ENCODE results near the gene LSMEM2. TPM values are rescaled to one million over a fixed set of nuclear protein-coding genes. Genes with fewer than 3 reads are reported as not detected.

LSMEM2 gene
- total RNA-seq, 2 experiments from 2014 or later: 0.22 TPM; not detected in 1

DNA sequence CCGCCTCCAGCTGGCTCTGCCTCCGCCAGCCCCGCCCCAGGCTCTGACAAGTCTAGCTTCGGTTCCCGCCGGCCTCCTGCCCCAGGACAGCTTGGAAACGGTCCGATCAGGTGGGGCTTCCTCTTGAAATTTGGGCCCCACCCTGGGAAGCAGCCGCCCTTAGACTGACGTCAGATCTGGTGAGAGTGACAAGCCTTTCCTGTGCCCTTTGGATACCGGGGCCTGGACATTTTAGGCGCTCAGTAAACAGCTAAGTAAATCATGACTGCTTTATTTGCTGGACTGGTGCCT lies 20.7 kb downstream of the LSMEM2 start:
- Histone ChIP-seq H3K36me3 (ENCODE audit: insufficient read depth, low read length) (no peaks in the 10 kb centered on the region), H3K27me3 (ENCODE audit: control insufficient read depth in 1 of 2, insufficient read depth in 2 of 2, low read length in 2 of 2) (no peaks in the 10 kb centered on the region), H3K9me3 (ENCODE audit: control insufficient read depth in 1 of 2, insufficient read depth in 1 of 2, low read length in 2 of 2) (no peaks in the 10 kb centered on the region), H3K4me1 (ENCODE audit: insufficient read depth, low read length) (peaks cover 31% of the 10 kb centered on the region), H3K4me3 (ENCODE audit: low read length) (peak overlapping the region; percentile 82), H3K27ac (ENCODE audit: low read depth in 1 of 2, low read length in 2 of 2) (peak overlapping the region; percentile 89 to 94)
- DNase-seq (no peak), ATAC-seq (ENCODE audit: poor library complexity) (no peak)
- Mint-ChIP-seq H3K4me3 (peak overlapping the region; percentile 99), H3K9me3 (no peaks in the 10 kb centered on the region), H3K4me1 (ENCODE audit: low read depth) (peaks cover 30% of the 10 kb centered on the region), H3K36me3 (ENCODE audit: low read depth) (peaks cover 7% of the 10 kb centered on the region), H3K27ac (peak overlapping the region; percentile 99), H3K27me3 (no peaks in the 10 kb centered on the region)
- ChIA-PET POLR2A (interaction anchor here (0.9 to 3.4 kb wide), 20 partner anchors 16 to 370 kb away, joined by 3 to 54 read pairs (median 8); partner anchors contain the start of genes CYB561D2, GNAI2, MON1A and NPRL2), CTCF (interaction anchor here (0.8 to 2.9 kb wide), 9 partner anchors 22 to 292 kb away, joined by 3 to 18 read pairs (median 7); partner anchors contain the start of gene TMEM115)
- intact Hi-C loops (cut with DNase I, micrococcal nuclease): loop anchor here (1.0 to 5.0 kb wide), 6 partner anchors 21 to 887 kb away; partner anchors contain the start of genes GNAI2 (in 1 of the 2), RHOA (in 1 of the 2), TCTA (in 1 of the 2) and TMEM115 (in 1 of the 2)
- TF ChIP-seq, protein P1, sequence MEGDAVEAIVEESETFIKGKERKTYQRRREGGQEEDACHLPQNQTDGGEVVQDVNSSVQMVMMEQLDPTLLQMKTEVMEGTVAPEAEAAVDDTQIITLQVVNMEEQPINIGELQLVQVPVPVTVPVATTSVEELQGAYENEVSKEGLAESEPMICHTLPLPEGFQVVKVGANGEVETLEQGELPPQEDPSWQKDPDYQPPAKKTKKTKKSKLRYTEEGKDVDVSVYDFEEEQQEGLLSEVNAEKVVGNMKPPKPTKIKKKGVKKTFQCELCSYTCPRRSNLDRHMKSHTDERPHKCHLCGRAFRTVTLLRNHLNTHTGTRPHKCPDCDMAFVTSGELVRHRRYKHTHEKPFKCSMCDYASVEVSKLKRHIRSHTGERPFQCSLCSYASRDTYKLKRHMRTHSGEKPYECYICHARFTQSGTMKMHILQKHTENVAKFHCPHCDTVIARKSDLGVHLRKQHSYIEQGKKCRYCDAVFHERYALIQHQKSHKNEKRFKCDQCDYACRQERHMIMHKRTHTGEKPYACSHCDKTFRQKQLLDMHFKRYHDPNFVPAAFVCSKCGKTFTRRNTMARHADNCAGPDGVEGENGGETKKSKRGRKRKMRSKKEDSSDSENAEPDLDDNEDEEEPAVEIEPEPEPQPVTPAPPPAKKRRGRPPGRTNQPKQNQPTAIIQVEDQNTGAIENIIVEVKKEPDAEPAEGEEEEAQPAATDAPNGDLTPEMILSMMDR (IDR thresholded peaks at IDR 0.05): no peak

DNA sequence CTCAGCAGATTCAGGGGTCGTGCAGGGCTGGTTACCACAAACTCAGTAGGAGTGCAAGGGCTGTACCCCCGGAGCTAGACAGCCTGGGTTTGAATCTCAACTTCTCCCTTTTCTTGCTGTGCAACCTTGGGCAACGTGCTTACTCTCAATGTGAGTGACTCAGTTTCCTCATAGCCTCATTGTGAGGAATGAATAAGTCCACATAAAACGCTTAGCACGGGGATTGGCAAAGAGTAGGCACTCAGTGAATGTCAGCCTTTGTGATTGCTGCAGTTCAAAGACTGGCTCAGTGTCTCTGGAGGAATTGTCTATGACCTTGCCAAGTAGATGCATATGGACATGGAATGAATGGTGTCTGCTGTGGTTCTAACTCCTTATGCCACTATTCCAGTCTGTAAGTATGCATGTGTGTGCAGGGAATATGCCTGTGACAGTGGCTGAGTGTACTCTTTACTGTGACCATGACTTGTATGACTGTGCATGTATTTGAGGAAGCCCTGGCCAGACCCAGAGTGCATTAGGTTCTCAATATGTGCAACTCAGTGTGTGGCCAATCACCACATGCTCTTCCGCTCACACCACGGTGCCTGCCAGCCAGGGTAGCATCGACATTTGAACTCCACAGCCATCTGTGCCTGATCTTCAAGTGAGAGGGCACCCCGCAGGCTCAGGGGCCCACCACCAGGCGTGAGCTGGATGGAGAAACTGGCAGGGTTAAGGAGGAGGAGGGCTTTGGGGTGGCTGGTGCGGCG lies 21.2 kb downstream of the LSMEM2 start:
- H3K27me3 ChIP-seq (ENCODE audit: control insufficient read depth in 1 of 2, insufficient read depth in 2 of 2, low read length in 2 of 2): no peaks in the 10 kb centered on the region
- peaks cover 30% of the 10 kb centered on the region for H3K4me1 Mint-ChIP-seq (ENCODE audit: low read depth)
- DNase-seq (peak in 3 of 14 experiments; percentile 28 to 65 (median 55)), ATAC-seq (ENCODE audit: poor library complexity) (no peak)
- H3K27me3 Mint-ChIP-seq: no peaks in the 10 kb centered on the region
- peaks cover 31% of the 10 kb centered on the region for H3K4me1 ChIP-seq (ENCODE audit: insufficient read depth, low read length)
- H3K4me3 Mint-ChIP-seq: peak overlapping the region; percentile 99
- intact Hi-C loops (cut with DNase I, micrococcal nuclease): loop anchor here (1.0 to 5.0 kb wide), 6 partner anchors 21 to 888 kb away; partner anchors contain the start of genes GNAI2 (in 1 of the 2), RHOA (in 1 of the 2), TCTA (in 1 of the 2) and TMEM115 (in 1 of the 2)
- ChIA-PET CTCF (interaction anchor here (0.8 to 2.9 kb wide), 9 partner anchors 22 to 291 kb away, joined by 3 to 18 read pairs (median 7); partner anchors contain the start of gene TMEM115), POLR2A (interaction anchor here (0.9 to 3.4 kb wide), 19 partner anchors 15 to 371 kb away, joined by 3 to 54 read pairs (median 9); partner anchors contain the start of genes CYB561D2, GNAI2, MON1A and NPRL2)
- H3K36me3 Mint-ChIP-seq (ENCODE audit: low read depth): peaks cover 7% of the 10 kb centered on the region
- H3K9me3 ChIP-seq (ENCODE audit: control insufficient read depth in 1 of 2, insufficient read depth in 1 of 2, low read length in 2 of 2): no peaks in the 10 kb centered on the region
- TF ChIP-seq, protein P1 (IDR thresholded peaks at IDR 0.05): no peak
- H3K27ac ChIP-seq (ENCODE audit: low read depth in 1 of 2, low read length in 2 of 2): peak overlapping the region; percentile 89 to 94
- H3K9me3 Mint-ChIP-seq: no peaks in the 10 kb centered on the region
- peak overlapping the region; percentile 82 for H3K4me3 ChIP-seq (ENCODE audit: low read length)
- peak overlapping the region; percentile 99 for H3K27ac Mint-ChIP-seq
- H3K36me3 ChIP-seq (ENCODE audit: insufficient read depth, low read length): no peaks in the 10 kb centered on the region

DNA sequence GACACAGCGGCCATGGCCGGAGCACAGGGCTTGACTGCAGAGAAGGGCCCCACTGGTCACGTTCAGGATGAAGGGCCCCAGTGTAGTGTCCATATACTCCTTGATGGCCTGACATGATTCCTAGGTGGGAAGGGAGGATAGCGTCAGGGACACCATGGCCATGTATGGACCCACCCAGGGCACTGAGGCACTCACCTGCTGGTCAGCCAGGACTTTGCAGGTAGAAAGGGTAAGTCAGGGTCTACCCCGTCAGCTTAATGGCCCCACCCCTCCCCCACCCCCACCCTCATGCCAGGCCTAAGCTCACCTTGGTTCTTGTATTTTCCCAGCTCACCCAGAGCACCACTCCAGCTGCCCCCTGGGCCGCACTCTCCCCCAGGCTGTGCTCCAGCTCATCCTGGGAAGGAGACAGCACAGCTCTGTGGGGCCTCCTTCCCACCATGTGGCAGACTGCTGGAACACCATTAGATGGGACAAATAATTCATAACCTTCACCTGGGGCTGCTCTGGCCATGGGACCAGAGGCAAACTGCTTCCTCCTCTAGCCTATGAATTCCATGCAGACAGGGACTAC lies 21.9 kb downstream of the LSMEM2 start:
- Histone ChIP-seq H3K9me3 (ENCODE audit: control insufficient read depth in 1 of 2, insufficient read depth in 1 of 2, low read length in 2 of 2) (no peaks in the 10 kb centered on the region), H3K36me3 (ENCODE audit: insufficient read depth, low read length) (no peaks in the 10 kb centered on the region), H3K27me3 (ENCODE audit: control insufficient read depth in 1 of 2, insufficient read depth in 2 of 2, low read length in 2 of 2) (no peaks in the 10 kb centered on the region), H3K4me3 (ENCODE audit: low read length) (no peak overlapping the region), H3K4me1 (ENCODE audit: insufficient read depth, low read length) (peaks cover 31% of the 10 kb centered on the region), H3K27ac (ENCODE audit: low read depth in 1 of 2, low read length in 2 of 2) (no peak overlapping the region)
- ChIA-PET CTCF (interaction anchor here (0.7 to 2.9 kb wide), 2 partner anchors 24 to 1916 kb away, joined by 3 to 18 read pairs; no protein-coding TSS in a partner anchor), POLR2A (no interaction called here)
- H3K4me3 Mint-ChIP-seq: peak overlapping the region; percentile 38
- intact Hi-C loops (cut with DNase I, micrococcal nuclease): no loop called here
- DNase-seq: no peak
- peaks cover 7% of the 10 kb centered on the region for H3K36me3 Mint-ChIP-seq (ENCODE audit: low read depth)
- TF ChIP-seq, protein P1 (IDR thresholded peaks at IDR 0.05): no peak
- no peaks in the 10 kb centered on the region for H3K27me3 Mint-ChIP-seq
- peak overlapping the region; percentile 99 for H3K27ac Mint-ChIP-seq
- no peaks in the 10 kb centered on the region for H3K9me3 Mint-ChIP-seq
- ATAC-seq (ENCODE audit: poor library complexity): no peak
- H3K4me1 Mint-ChIP-seq (ENCODE audit: low read depth): peaks cover 30% of the 10 kb centered on the region

All from CD4-positive, alpha-beta T cell (primary cell).